Body of pancreas (tissue), 4 donors: ENCODE measurements around the gene KLK4.

ENCODE experiments used
- CTCF ChIP-seq, 7 experiments: fragments of 450-650 bp in 4 of 7; fragments of 200-600 bp in 3 of 7; sonication (generic) in 3 of 7; IDR thresholded peaks; one replicate each; pipeline ENCODE4 v1.5.1; 2016 to 2019; ENCODE audit warnings: antibody characterized with exemption in 7 of 7
- POLR2A ChIP-seq, 3 donors: fragments of 450-650 bp; IDR thresholded peaks; one replicate each; pipeline ENCODE4 v1.6.1; 2016; ENCODE audit warnings: antibody characterized with exemption in 3 of 3, mild to moderate bottlenecking in 2 of 3

- TF ChIP-seq CTCF (IDR thresholded peaks at IDR 0.05) (no peak), POLR2A (IDR thresholded peaks at IDR 0.05) (no peak)
Measured at GRCh38 chr19:50928831-50929230, 17.6 kb upstream of the KLK4 start.
